ENCODE results near the gene ARL17B.
"Not testable (repeated sequence)": the region's sequence is repeated elsewhere in the genome, so short reads cannot be mapped to it uniquely, and the experiment has no call there.

ARL17B gene

GRCh38 chr17:46270032-46270431 lies 91.5 kb downstream of the ARL17B start:
- Histone ChIP-seq H3K27me3 (ENCODE audit: control insufficient read depth in 5 of 5, insufficient read depth in 4 of 5, low read length in 5 of 5) (no peaks in the 10 kb centered on the region), H3K9ac (ENCODE audit: low read length in 5 of 5) (no peak overlapping the region), H3K36me3 (ENCODE audit: control insufficient read depth in 5 of 5, insufficient read depth in 5 of 5, low read length in 5 of 5) (no peaks in the 10 kb centered on the region), H3K4me1 (ENCODE audit: control insufficient read depth in 5 of 5, insufficient read depth in 5 of 5, low read length in 5 of 5) (peaks cover 0 to 19% (median 16%) of the 10 kb centered on the region in 5 donors), H3K9me3 (ENCODE audit: control insufficient read depth in 5 of 5, low read length in 5 of 5) (no peaks in the 10 kb centered on the region), H3K27ac (ENCODE audit: low read depth, low read length) (no peak overlapping the region), H3K4me3 (ENCODE audit: low read depth in 1 of 5, low read length in 5 of 5) (no peak overlapping the region)

GRCh38 chr17:46266656-46267544 lies 94.7 kb downstream of the ARL17B start:
- H3K27me3 ChIP-seq (ENCODE audit: control insufficient read depth in 5 of 5, insufficient read depth in 4 of 5, low read length in 5 of 5), result no peaks in the 10 kb centered on the region
- H3K27ac ChIP-seq (ENCODE audit: low read depth, low read length), result peak overlapping the region; percentile 84
- peak overlapping the region; percentile 62 to 92 (median 82) for H3K9ac ChIP-seq (ENCODE audit: low read length in 5 of 5)

GRCh38 chr17:46266063-46266655 lies 95.4 kb downstream of the ARL17B start:
- Histone ChIP-seq H3K9ac (ENCODE audit: low read length in 5 of 5) (peak overlapping the region; percentile 4 to 87 (median 62)), H3K4me3 (ENCODE audit: low read depth in 1 of 5, low read length in 5 of 5) (peak overlapping the region; percentile 63 to 88 (median 67)), H3K4me1 (ENCODE audit: control insufficient read depth in 5 of 5, insufficient read depth in 5 of 5, low read length in 5 of 5) (peaks cover 0 to 19% (median 16%) of the 10 kb centered on the region in 5 donors), H3K27ac (ENCODE audit: low read depth, low read length) (peak overlapping the region; percentile 84)
- H3K27me3 ChIP-seq (ENCODE audit: control insufficient read depth in 5 of 5, insufficient read depth in 4 of 5, low read length in 5 of 5); H3K36me3 ChIP-seq (ENCODE audit: control insufficient read depth in 5 of 5, insufficient read depth in 5 of 5, low read length in 5 of 5); H3K9me3 ChIP-seq (ENCODE audit: control insufficient read depth in 5 of 5, low read length in 5 of 5): not testable (repeated sequence)

More at GRCh38 chr17:46266656-46267544, 94.7 kb downstream of the ARL17B start:
- no peaks in the 10 kb centered on the region for H3K36me3 ChIP-seq (ENCODE audit: control insufficient read depth in 5 of 5, insufficient read depth in 5 of 5, low read length in 5 of 5)
- no peaks in the 10 kb centered on the region for H3K9me3 ChIP-seq (ENCODE audit: control insufficient read depth in 5 of 5, low read length in 5 of 5)
- peaks cover 0 to 19% (median 16%) of the 10 kb centered on the region in 5 donors for H3K4me1 ChIP-seq (ENCODE audit: control insufficient read depth in 5 of 5, insufficient read depth in 5 of 5, low read length in 5 of 5)
- peak overlapping the region; percentile 63 to 88 (median 87) for H3K4me3 ChIP-seq (ENCODE audit: low read depth in 1 of 5, low read length in 5 of 5)

- no peak overlapping the region for H3K27ac ChIP-seq (ENCODE audit: low read depth, low read length)
- H3K4me3 ChIP-seq (ENCODE audit: low read depth in 1 of 5, low read length in 5 of 5), result no peak overlapping the region
Measured at GRCh38 chr17:46264456-46265198, 96.9 kb downstream of the ARL17B start.

GRCh38 chr17:46262271-46262670 lies 99.3 kb downstream of the ARL17B start:
- Histone ChIP-seq H3K4me1 (ENCODE audit: control insufficient read depth in 5 of 5, insufficient read depth in 5 of 5, low read length in 5 of 5) (peaks cover 0 to 19% (median 17%) of the 10 kb centered on the region in 5 donors), H3K36me3 (ENCODE audit: control insufficient read depth in 5 of 5, insufficient read depth in 5 of 5, low read length in 5 of 5) (no peaks in the 10 kb centered on the region), H3K9me3 (ENCODE audit: control insufficient read depth in 5 of 5, low read length in 5 of 5) (no peaks in the 10 kb centered on the region), H3K27me3 (ENCODE audit: control insufficient read depth in 5 of 5, insufficient read depth in 4 of 5, low read length in 5 of 5) (no peaks in the 10 kb centered on the region), H3K4me3 (ENCODE audit: low read depth in 1 of 5, low read length in 5 of 5) (no peak overlapping the region), H3K27ac (ENCODE audit: low read depth, low read length) (no peak overlapping the region), H3K9ac (ENCODE audit: low read length in 5 of 5) (no peak overlapping the region)

More at GRCh38 chr17:46264456-46265198, 96.9 kb downstream of the ARL17B start:
- H3K4me1 ChIP-seq (ENCODE audit: control insufficient read depth in 5 of 5, insufficient read depth in 5 of 5, low read length in 5 of 5), result peaks cover 0 to 25% (median 22%) of the 10 kb centered on the region in 5 donors
- H3K9me3 ChIP-seq (ENCODE audit: control insufficient read depth in 5 of 5, low read length in 5 of 5), result no peaks in the 10 kb centered on the region
- no peak overlapping the region for H3K9ac ChIP-seq (ENCODE audit: low read length in 5 of 5)
- H3K36me3 ChIP-seq (ENCODE audit: control insufficient read depth in 5 of 5, insufficient read depth in 5 of 5, low read length in 5 of 5), result no peaks in the 10 kb centered on the region
- no peaks in the 10 kb centered on the region for H3K27me3 ChIP-seq (ENCODE audit: control insufficient read depth in 5 of 5, insufficient read depth in 4 of 5, low read length in 5 of 5)

- not testable (repeated sequence) for H3K9me3 ChIP-seq (ENCODE audit: control insufficient read depth in 5 of 5, low read length in 5 of 5); H3K4me1 ChIP-seq (ENCODE audit: control insufficient read depth in 5 of 5, insufficient read depth in 5 of 5, low read length in 5 of 5); H3K36me3 ChIP-seq (ENCODE audit: control insufficient read depth in 5 of 5, insufficient read depth in 5 of 5, low read length in 5 of 5); H3K27me3 ChIP-seq (ENCODE audit: control insufficient read depth in 5 of 5, insufficient read depth in 4 of 5, low read length in 5 of 5); H3K27ac ChIP-seq (ENCODE audit: low read depth, low read length); H3K9ac ChIP-seq (ENCODE audit: low read length in 5 of 5)
- peak overlapping the region in 3 of 5 donors; percentile 51 to 57 (median 54) for H3K4me3 ChIP-seq (ENCODE audit: low read depth in 1 of 5, low read length in 5 of 5)
Measured at GRCh38 chr17:46259845-46260661, 101.5 kb downstream of the ARL17B start.

- H3K4me1 ChIP-seq (ENCODE audit: control insufficient read depth in 5 of 5, insufficient read depth in 5 of 5, low read length in 5 of 5); H3K36me3 ChIP-seq (ENCODE audit: control insufficient read depth in 5 of 5, insufficient read depth in 5 of 5, low read length in 5 of 5); H3K9ac ChIP-seq (ENCODE audit: low read length in 5 of 5); H3K27me3 ChIP-seq (ENCODE audit: control insufficient read depth in 5 of 5, insufficient read depth in 4 of 5, low read length in 5 of 5); H3K27ac ChIP-seq (ENCODE audit: low read depth, low read length); H3K4me3 ChIP-seq (ENCODE audit: low read depth in 1 of 5, low read length in 5 of 5); H3K9me3 ChIP-seq (ENCODE audit: control insufficient read depth in 5 of 5, low read length in 5 of 5): not testable (repeated sequence)
Measured at GRCh38 chr17:46256369-46256768, 105.2 kb downstream of the ARL17B start.

GRCh38 chr17:46254215-46254614 lies 107.4 kb downstream of the ARL17B start:
- not testable (repeated sequence) for H3K9ac ChIP-seq (ENCODE audit: low read length in 5 of 5); H3K4me1 ChIP-seq (ENCODE audit: control insufficient read depth in 5 of 5, insufficient read depth in 5 of 5, low read length in 5 of 5); H3K27ac ChIP-seq (ENCODE audit: low read depth, low read length); H3K36me3 ChIP-seq (ENCODE audit: control insufficient read depth in 5 of 5, insufficient read depth in 5 of 5, low read length in 5 of 5); H3K4me3 ChIP-seq (ENCODE audit: low read depth in 1 of 5, low read length in 5 of 5); H3K27me3 ChIP-seq (ENCODE audit: control insufficient read depth in 5 of 5, insufficient read depth in 4 of 5, low read length in 5 of 5); H3K9me3 ChIP-seq (ENCODE audit: control insufficient read depth in 5 of 5, low read length in 5 of 5)

- H3K27ac ChIP-seq (ENCODE audit: low read depth, low read length); H3K4me3 ChIP-seq (ENCODE audit: low read depth in 1 of 5, low read length in 5 of 5); H3K36me3 ChIP-seq (ENCODE audit: control insufficient read depth in 5 of 5, insufficient read depth in 5 of 5, low read length in 5 of 5); H3K9me3 ChIP-seq (ENCODE audit: control insufficient read depth in 5 of 5, low read length in 5 of 5); H3K27me3 ChIP-seq (ENCODE audit: control insufficient read depth in 5 of 5, insufficient read depth in 4 of 5, low read length in 5 of 5); H3K4me1 ChIP-seq (ENCODE audit: control insufficient read depth in 5 of 5, insufficient read depth in 5 of 5, low read length in 5 of 5); H3K9ac ChIP-seq (ENCODE audit: low read length in 5 of 5): not testable (repeated sequence)
Measured at GRCh38 chr17:46253722-46254121, 107.8 kb downstream of the ARL17B start.
